Mucosa of rectum (tissue), 2 donors: Measurements from ENCODE around the gene PPP1R15B.

Experiments used
- H3K27ac ChIP-seq, 2 donors: one replicate each; pipeline ENCODE4 v1.7.0; 2013; ENCODE audit warnings: inconsistent platforms in 2 of 2, low read depth in 2 of 2, low read length in 2 of 2
- H3K27me3 ChIP-seq, 2 donors: one replicate each; pipeline ENCODE4 v1.7.0; 2013; ENCODE audit warnings: low read length in 2 of 2; ENCODE audit not compliant: control insufficient read depth in 2 of 2, insufficient read depth in 2 of 2
- H3K36me3 ChIP-seq, 2 donors: one replicate each; pipeline ENCODE4 v1.7.0; 2013; ENCODE audit warnings: low read length in 2 of 2; ENCODE audit not compliant: control insufficient read depth in 2 of 2, insufficient read depth in 2 of 2
- H3K4me1 ChIP-seq, 2 donors: one replicate each; pipeline ENCODE4 v1.7.0; 2013; ENCODE audit warnings: low read length in 2 of 2, mild to moderate bottlenecking in 1 of 2; ENCODE audit not compliant: control insufficient read depth in 2 of 2, insufficient read depth in 2 of 2
- H3K4me3 ChIP-seq, 2 donors: one replicate each; pipeline ENCODE4 v1.7.0; 2013; ENCODE audit warnings: low read length in 2 of 2
- H3K9ac ChIP-seq, 2 donors: one replicate each; pipeline ENCODE4 v1.7.0; 2013; ENCODE audit warnings: low read length in 2 of 2, low read depth in 1 of 2, mild to moderate bottlenecking in 1 of 2
- H3K9me3 ChIP-seq, 2 donors: one replicate each; pipeline ENCODE4 v1.7.0; 2013; ENCODE audit warnings: low read length in 2 of 2; ENCODE audit not compliant: control insufficient read depth in 2 of 2
- donor health status: healthy.
- donor health status: Normal muscosa, but diverticular disease.

Gene PPP1R15B

GRCh38 chr1:204368996-204369726, 42.5 kb downstream of the PPP1R15B start:
- H3K27ac ChIP-seq: no peak overlapping the region
- no peak overlapping the region for H3K9ac ChIP-seq
- H3K9me3 ChIP-seq: no peaks in the 10 kb centered on the region
- H3K4me3 ChIP-seq: no peak overlapping the region
- no peaks in the 10 kb centered on the region for H3K27me3 ChIP-seq
- H3K36me3 ChIP-seq: peaks cover 18 to 29% of the 10 kb centered on the region in 2 donors
- H3K4me1 ChIP-seq: peaks cover 0 to 2% of the 10 kb centered on the region in 2 donors

GRCh38 chr1:204367956-204368355, 43.7 kb downstream of the PPP1R15B start:
- Histone ChIP-seq H3K4me1 (peaks cover 6 to 14% of the 10 kb centered on the region in 2 donors), H3K4me3 (no peak overlapping the region), H3K36me3 (peaks cover 18 to 29% of the 10 kb centered on the region in 2 donors), H3K9ac (no peak overlapping the region), H3K27me3 (no peaks in the 10 kb centered on the region), H3K27ac (no peak overlapping the region), H3K9me3 (no peaks in the 10 kb centered on the region)

- H3K9ac ChIP-seq: no peak overlapping the region
- H3K27ac ChIP-seq: no peak overlapping the region
- no peaks in the 10 kb centered on the region for H3K9me3 ChIP-seq
- peaks cover 7 to 17% of the 10 kb centered on the region in 2 donors for H3K4me1 ChIP-seq
- H3K4me3 ChIP-seq: no peak overlapping the region
- peaks cover 18 to 29% of the 10 kb centered on the region in 2 donors for H3K36me3 ChIP-seq
- H3K27me3 ChIP-seq: no peaks in the 10 kb centered on the region
Measured at GRCh38 chr1:204367193-204367858, 44.3 kb downstream of the PPP1R15B start.

GRCh38 chr1:204366759-204367158, 44.9 kb downstream of the PPP1R15B start:
- H3K27ac ChIP-seq: no peak overlapping the region
- H3K9ac ChIP-seq: no peak overlapping the region
- peaks cover 7 to 17% of the 10 kb centered on the region in 2 donors for H3K4me1 ChIP-seq
- H3K9me3 ChIP-seq: no peaks in the 10 kb centered on the region
- peaks cover 18 to 29% of the 10 kb centered on the region in 2 donors for H3K36me3 ChIP-seq
- H3K4me3 ChIP-seq: no peak overlapping the region
- H3K27me3 ChIP-seq: no peaks in the 10 kb centered on the region

GRCh38 chr1:204363335-204364114, 48.1 kb downstream of the PPP1R15B start:
- H3K4me3 ChIP-seq: peak overlapping the region; percentile 60 to 71
- H3K9me3 ChIP-seq: no peaks in the 10 kb centered on the region
- H3K9ac ChIP-seq: peak overlapping the region; percentile 70 to 75
- peaks cover 6 to 14% of the 10 kb centered on the region in 2 donors for H3K36me3 ChIP-seq
- peaks cover 7 to 17% of the 10 kb centered on the region in 2 donors for H3K4me1 ChIP-seq
- peak overlapping the region; percentile 77 for H3K27ac ChIP-seq
- H3K27me3 ChIP-seq: no peaks in the 10 kb centered on the region

GRCh38 chr1:204362984-204363334, 48.7 kb downstream of the PPP1R15B start:
- Histone ChIP-seq H3K9ac (peak overlapping the region; percentile 70 to 75), H3K36me3 (peaks cover 6 to 13% of the 10 kb centered on the region in 2 donors), H3K27me3 (no peaks in the 10 kb centered on the region), H3K9me3 (no peaks in the 10 kb centered on the region), H3K4me1 (peaks cover 7 to 17% of the 10 kb centered on the region in 2 donors), H3K4me3 (peak overlapping the region; percentile 60 to 71), H3K27ac (peak overlapping the region; percentile 77)

- H3K4me1 ChIP-seq: peaks cover 7 to 20% of the 10 kb centered on the region in 2 donors
- peaks cover 6 to 7% of the 10 kb centered on the region in 2 donors for H3K36me3 ChIP-seq
- no peaks in the 10 kb centered on the region for H3K27me3 ChIP-seq
- H3K4me3 ChIP-seq: no peak overlapping the region
- no peak overlapping the region for H3K9ac ChIP-seq
- H3K9me3 ChIP-seq: no peaks in the 10 kb centered on the region
- H3K27ac ChIP-seq: no peak overlapping the region
Measured at GRCh38 chr1:204361781-204362180, 49.8 kb downstream of the PPP1R15B start.

GRCh38 chr1:204361341-204361771, 50.3 kb downstream of the PPP1R15B start:
- H3K9ac ChIP-seq: no peak overlapping the region
- no peak overlapping the region for H3K4me3 ChIP-seq
- no peak overlapping the region for H3K27ac ChIP-seq
- H3K9me3 ChIP-seq: no peaks in the 10 kb centered on the region
- peaks cover 6% of the 10 kb centered on the region in 2 donors for H3K36me3 ChIP-seq
- H3K27me3 ChIP-seq: no peaks in the 10 kb centered on the region
- H3K4me1 ChIP-seq: peaks cover 7 to 20% of the 10 kb centered on the region in 2 donors

GRCh38 chr1:204360314-204360713, 51.3 kb downstream of the PPP1R15B start:
- Histone ChIP-seq H3K9me3 (no peaks in the 10 kb centered on the region), H3K9ac (no peak overlapping the region), H3K36me3 (peaks cover 2% of the 10 kb centered on the region in 2 donors), H3K4me3 (no peak overlapping the region), H3K27ac (no peak overlapping the region), H3K27me3 (no peaks in the 10 kb centered on the region), H3K4me1 (peaks cover 7 to 20% of the 10 kb centered on the region in 2 donors)
